Thyroid gland (tissue), 4 donors: ENCODE results near the gene UBA3. TPM values are rescaled to one million over a fixed set of nuclear protein-coding genes. Genes with fewer than 3 reads are reported as not detected.

ENCODE experiments used
- DNase-seq, 2 donors: peaks; one replicate each; pipeline ENCODE4 v3.0.0-alpha.2; 2019
- H3K27ac ChIP-seq, 3 donors: fragments of 200-600 bp; sonication (generic); 1 replicate in 2 of 3; 2 replicates in 1 of 3; pipeline ENCODE4 v1.5.1; 2016 to 2019; ENCODE audit warnings: mild to moderate bottlenecking in 1 of 3, moderate library complexity in 1 of 3
- H3K27me3 ChIP-seq: fragments of 200-600 bp; sonication (generic); one replicate; pipeline ENCODE4 v1.5.1; 2019
- H3K36me3 ChIP-seq, 2 donors: fragments of 200-600 bp; sonication (generic); one replicate each; pipeline ENCODE4 v1.5.1; 2016 to 2019
- H3K4me1 ChIP-seq, 2 donors: fragments of 200-600 bp; sonication (generic); one replicate each; pipeline ENCODE4 v1.5.1; 2017 to 2019
- H3K4me3 ChIP-seq, 3 donors: fragments of 200-600 bp; sonication (generic); replicated peaks in 1 of 3; 1 replicate in 2 of 3; 2 replicates in 1 of 3; pipeline ENCODE4 v1.5.1; 2016; ENCODE audit warnings: mild to moderate bottlenecking in 1 of 3
- H3K9me3 ChIP-seq: fragments of 200-600 bp; sonication (generic); one replicate; pipeline ENCODE4 v1.5.1; 2017
- CTCF ChIP-seq, 6 experiments: fragments of 200-600 bp in 3 of 6; fragments of 450-650 bp in 3 of 6; sonication (generic) in 3 of 6; IDR thresholded peaks; one replicate each; pipeline ENCODE4 v1.5.1; 2016 to 2019; ENCODE audit warnings: antibody characterized with exemption in 6 of 6, mild to moderate bottlenecking in 2 of 6, inconsistent platforms in 1 of 6, moderate library complexity in 1 of 6
- POLR2A ChIP-seq, 2 donors: fragments of 450-650 bp; IDR thresholded peaks; one replicate each; pipeline ENCODE4 v1.6.1; 2017; ENCODE audit warnings: antibody characterized with exemption in 2 of 2, mild to moderate bottlenecking in 2 of 2, moderate library complexity in 1 of 2
- WGBS, 2 donors: methylation state at CpG; one replicate each; pipeline ENCODE4 v1.1.5; 2017; 5-methylcytosine and 5-hydroxymethylcytosine counted together
- intact Hi-C: fragments of 100-400 bp; cut with DNase I; formaldehyde crosslinking; loops from one replicate; pipeline ENCODE4 v1.15.1; 2023
- total RNA-seq, 4 donors: library from RNA; depleted of rRNA; stranded (reverse); fragments of >200 nt; gene quantifications; one replicate each; pipeline ENCODE4 v1.2.3, GENCODE V29; 2016

Gene UBA3
- total RNA-seq, 4 donors from 2014 or later: 57.4 to 77.9 (median 64.3) TPM

GRCh38 chr3:69103123-69103522, 23.0 kb upstream of the UBA3 start:
- WGBS, 2 donors: 94 to 99% methylated on average over 3 of the region's 3 CpGs
- Histone ChIP-seq H3K4me1 (no peaks in the 10 kb centered on the region), H3K27me3 (no peaks in the 10 kb centered on the region), H3K27ac (no peak overlapping the region), H3K4me3 (no peak overlapping the region), H3K9me3 (no peaks in the 10 kb centered on the region), H3K36me3 (peaks cover 14 to 26% of the 10 kb centered on the region in 2 donors)
- intact Hi-C loops: no loop called here
- DNase-seq: no peak
- TF ChIP-seq CTCF (IDR thresholded peaks at IDR 0.05) (no peak), POLR2A (IDR thresholded peaks at IDR 0.05) (no peak)

GRCh38 chr3:69102384-69102783, 22.2 kb upstream of the UBA3 start:
- DNase-seq: no peak
- TF ChIP-seq POLR2A (IDR thresholded peaks at IDR 0.05): no peak
- no peak for TF ChIP-seq CTCF (IDR thresholded peaks at IDR 0.05)
- no peak overlapping the region for H3K4me3 ChIP-seq
- 96 to 100% methylated on average over 4 of the region's 4 CpGs for WGBS, 2 donors
- H3K27me3 ChIP-seq: no peaks in the 10 kb centered on the region
- H3K36me3 ChIP-seq: peaks cover 14 to 26% of the 10 kb centered on the region in 2 donors
- H3K4me1 ChIP-seq: peaks cover 0 to 2% of the 10 kb centered on the region in 2 donors
- no peaks in the 10 kb centered on the region for H3K9me3 ChIP-seq
- no peak overlapping the region for H3K27ac ChIP-seq
- intact Hi-C loops: no loop called here

GRCh38 chr3:69099576-69099975, 19.4 kb upstream of the UBA3 start:
- Histone ChIP-seq H3K4me3 (no peak overlapping the region), H3K9me3 (no peaks in the 10 kb centered on the region), H3K27me3 (no peaks in the 10 kb centered on the region), H3K36me3 (peaks cover 13 to 25% of the 10 kb centered on the region in 2 donors), H3K4me1 (peaks cover 5 to 18% of the 10 kb centered on the region in 2 donors), H3K27ac (no peak overlapping the region)
- intact Hi-C loops: no loop called here
- WGBS, 2 donors: 94 to 95% methylated on average over 4 of the region's 4 CpGs
- DNase-seq: no peak
- TF ChIP-seq CTCF (IDR thresholded peaks at IDR 0.05) (no peak), POLR2A (IDR thresholded peaks at IDR 0.05) (no peak)

- TF ChIP-seq CTCF (IDR thresholded peaks at IDR 0.05): no peak
- TF ChIP-seq POLR2A (IDR thresholded peaks at IDR 0.05): no peak
- no peak for DNase-seq
- WGBS, 2 donors: 96 to 97% methylated on average over 9 of the region's 9 CpGs
- peaks cover 0 to 8% of the 10 kb centered on the region in 2 donors for H3K36me3 ChIP-seq
- peaks cover 23 to 39% of the 10 kb centered on the region in 2 donors for H3K4me1 ChIP-seq
- H3K27me3 ChIP-seq: no peaks in the 10 kb centered on the region
- intact Hi-C loops: no loop called here
- no peak overlapping the region for H3K27ac ChIP-seq
- H3K9me3 ChIP-seq: no peaks in the 10 kb centered on the region
- no peak overlapping the region for H3K4me3 ChIP-seq
These were observed 17.4 kb upstream of the UBA3 start for GRCh38 chr3:69097407-69098086.

- no peak overlapping the region for H3K4me3 ChIP-seq
- no peak for DNase-seq
- WGBS, 2 donors: 93 to 98% methylated on average over 5 of the region's 5 CpGs
- intact Hi-C loops: no loop called here
- no peak for TF ChIP-seq POLR2A (IDR thresholded peaks at IDR 0.05)
- no peak for TF ChIP-seq CTCF (IDR thresholded peaks at IDR 0.05)
- no peaks in the 10 kb centered on the region for H3K27me3 ChIP-seq
- peak overlapping the region in 1 of 3 donors; percentile 33 for H3K27ac ChIP-seq
- H3K36me3 ChIP-seq: no peaks in the 10 kb centered on the region
- H3K4me1 ChIP-seq: peaks cover 34 to 51% of the 10 kb centered on the region in 2 donors
- H3K9me3 ChIP-seq: no peaks in the 10 kb centered on the region
These were observed 16.1 kb upstream of the UBA3 start for GRCh38 chr3:69096299-69096698.
